Measurements from ENCODE around the gene UBE2R2.

DNA sequence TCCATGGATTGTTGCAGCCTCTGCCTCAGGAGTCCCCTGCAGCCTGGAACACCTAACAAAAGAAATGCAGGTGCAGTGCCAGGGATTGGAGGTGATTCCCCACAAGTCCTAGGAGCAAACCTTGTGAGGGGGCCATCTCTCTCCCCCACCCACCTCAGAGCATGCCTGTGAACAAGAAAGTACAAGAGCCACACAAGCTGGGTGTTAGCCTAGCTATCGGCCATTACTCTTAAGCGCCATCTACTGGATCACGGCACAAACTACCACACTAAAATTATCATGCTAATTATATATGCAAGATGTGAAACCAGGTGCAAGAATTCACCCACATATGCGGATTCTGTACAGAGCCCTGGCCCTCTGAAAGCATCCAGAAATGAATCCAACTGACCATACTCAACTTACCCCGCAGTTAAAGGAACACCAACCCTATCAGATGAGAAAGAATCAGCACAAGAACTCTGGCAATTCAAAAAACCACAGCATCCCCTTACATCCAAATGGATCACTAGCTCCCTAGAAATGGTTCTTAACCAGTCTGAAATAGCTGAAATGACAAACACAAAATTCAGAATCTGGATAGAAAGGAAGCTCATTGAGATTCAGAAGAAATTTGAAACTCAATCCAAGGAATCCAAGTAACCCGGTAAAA is 38.1 kb upstream of the UBE2R2 start:
- TF ChIP-seq CTCF (IDR thresholded peaks at IDR 0.05) (no peak), EP300 (IDR thresholded peaks at IDR 0.05) (no peak)
